ENCODE measurements around the gene TRNT1. TPM values are rescaled to one million over a fixed set of nuclear protein-coding genes. Genes with fewer than 3 reads are reported as not detected.

The TRNT1 gene
- total RNA-seq, 1 experiment from 2014 or later = 14.7 TPM

- no peaks in the 10 kb centered on the region; the same call in 1 of the 2 replicates for H3K27me3 ChIP-seq (ENCODE audit: control insufficient read depth, insufficient read depth, low read length)
- peak overlapping the region; percentile 92 for H3K4me3 ChIP-seq (ENCODE audit: insufficient read depth, low read depth, low read length)
- no peak for DNase-seq
Observed at GRCh38 chr3:3178498-3179328, 52.0 kb downstream of the TRNT1 start.

GRCh38 chr3:3179407-3180094 lies 52.8 kb downstream of the TRNT1 start, which contains the start of gene CRBN:
Gene CRBN (minus strand): TSS chr3:3179691. CDS start chr3:3179687, 4 bp downstream.
- Histone ChIP-seq H3K4me3 (ENCODE audit: insufficient read depth, low read depth, low read length) (peak within 1 kb of the TSS; percentile 92), H3K27me3 (ENCODE audit: control insufficient read depth, insufficient read depth, low read length) (no peaks in the 10 kb centered on the region; the same call in 1 of the 2 replicates), H3K36me3 (replicated peaks; ENCODE audit: control insufficient read depth, insufficient read depth, low read length) (no peaks in the 10 kb centered on the region)
- peak; percentile 95 for DNase-seq

More at GRCh38 chr3:3178498-3179328, 52.0 kb downstream of the TRNT1 start:
- H3K36me3 ChIP-seq (replicated peaks; ENCODE audit: control insufficient read depth, insufficient read depth, low read length) = peaks cover 3% of the 10 kb centered on the region

GRCh38 chr3:3180456-3180855 lies 53.7 kb downstream of the TRNT1 start:
- H3K27me3 ChIP-seq (ENCODE audit: control insufficient read depth, insufficient read depth, low read length) = no peaks in the 10 kb centered on the region; the same call in 1 of the 2 replicates
- no peak overlapping the region for H3K4me3 ChIP-seq (ENCODE audit: insufficient read depth, low read depth, low read length)
- no peak for DNase-seq
- H3K36me3 ChIP-seq (replicated peaks; ENCODE audit: control insufficient read depth, insufficient read depth, low read length) = no peaks in the 10 kb centered on the region

- Histone ChIP-seq H3K36me3 (replicated peaks; ENCODE audit: control insufficient read depth, insufficient read depth, low read length) (no peaks in the 10 kb centered on the region), H3K27me3 (ENCODE audit: control insufficient read depth, insufficient read depth, low read length) (no peaks in the 10 kb centered on the region; the same call in 1 of the 2 replicates), H3K4me3 (ENCODE audit: insufficient read depth, low read depth, low read length) (no peak overlapping the region)
- no peak for DNase-seq
Observed at GRCh38 chr3:3184876-3185275, 58.1 kb downstream of the TRNT1 start.

GRCh38 chr3:3189102-3189727 lies 62.5 kb downstream of the TRNT1 start:
- no peaks in the 10 kb centered on the region; the same call in 1 of the 2 replicates for H3K27me3 ChIP-seq (ENCODE audit: control insufficient read depth, insufficient read depth, low read length)
- no peak overlapping the region for H3K4me3 ChIP-seq (ENCODE audit: insufficient read depth, low read depth, low read length)
- DNase-seq = no peak
- no peaks in the 10 kb centered on the region for H3K36me3 ChIP-seq (replicated peaks; ENCODE audit: control insufficient read depth, insufficient read depth, low read length)

- H3K4me3 ChIP-seq (ENCODE audit: insufficient read depth, low read depth, low read length) = no peak overlapping the region
- no peaks in the 10 kb centered on the region; the same call in 1 of the 2 replicates for H3K27me3 ChIP-seq (ENCODE audit: control insufficient read depth, insufficient read depth, low read length)
- H3K36me3 ChIP-seq (replicated peaks; ENCODE audit: control insufficient read depth, insufficient read depth, low read length) = no peaks in the 10 kb centered on the region
Observed at GRCh38 chr3:3189961-3190360, 63.2 kb downstream of the TRNT1 start.

GRCh38 chr3:3191675-3192285 lies 65.0 kb downstream of the TRNT1 start:
- Histone ChIP-seq H3K4me3 (ENCODE audit: insufficient read depth, low read depth, low read length) (no peak overlapping the region), H3K36me3 (replicated peaks; ENCODE audit: control insufficient read depth, insufficient read depth, low read length) (no peaks in the 10 kb centered on the region), H3K27me3 (ENCODE audit: control insufficient read depth, insufficient read depth, low read length) (no peaks in the 10 kb centered on the region; the same call in 1 of the 2 replicates)
- no peak for DNase-seq

More at GRCh38 chr3:3189961-3190360, 63.2 kb downstream of the TRNT1 start:
- DNase-seq = no peak

GRCh38 chr3:3192286-3192675 lies 65.5 kb downstream of the TRNT1 start:
- Histone ChIP-seq H3K4me3 (ENCODE audit: insufficient read depth, low read depth, low read length) (no peak overlapping the region), H3K27me3 (ENCODE audit: control insufficient read depth, insufficient read depth, low read length) (no peaks in the 10 kb centered on the region; the same call in 1 of the 2 replicates), H3K36me3 (replicated peaks; ENCODE audit: control insufficient read depth, insufficient read depth, low read length) (no peaks in the 10 kb centered on the region)
- DNase-seq = no peak

- no peaks in the 10 kb centered on the region for H3K36me3 ChIP-seq (replicated peaks; ENCODE audit: control insufficient read depth, insufficient read depth, low read length)
- no peaks in the 10 kb centered on the region; the same call in 1 of the 2 replicates for H3K27me3 ChIP-seq (ENCODE audit: control insufficient read depth, insufficient read depth, low read length)
- no peak overlapping the region for H3K4me3 ChIP-seq (ENCODE audit: insufficient read depth, low read depth, low read length)
- no peak for DNase-seq
Observed at GRCh38 chr3:3194861-3195260, 68.1 kb downstream of the TRNT1 start.

- no peak overlapping the region for H3K4me3 ChIP-seq (ENCODE audit: insufficient read depth, low read depth, low read length)
- H3K27me3 ChIP-seq (ENCODE audit: control insufficient read depth, insufficient read depth, low read length) = no peaks in the 10 kb centered on the region
- DNase-seq = peak; percentile 13
- H3K36me3 ChIP-seq (replicated peaks; ENCODE audit: control insufficient read depth, insufficient read depth, low read length) = no peaks in the 10 kb centered on the region
Observed at GRCh38 chr3:3196148-3196861, 69.6 kb downstream of the TRNT1 start.

Other genes starting within 250 kb of the TRNT1 start
- gene IL5RA, start 16.6 kb upstream of the TRNT1 start, total RNA-seq (2014; rRNA removed; shearing (Covaris generic)) = not detected in 2 replicates
- 20.5 and 32.6 TPM in 2 replicates for gene CRBN, start 52.8 kb downstream of the TRNT1 start, total RNA-seq (2014; rRNA removed; shearing (Covaris generic))

Measured in H7 (cell line).